Loucy (cell line): ENCODE data around the gene RAD51B.

Experiments
- EZH2phosphoT487 ChIP-seq: fragments of 200-600 bp; IDR thresholded peaks from 2 replicates; pipeline ENCODE4 v1.6.1; 2018; ENCODE audit warnings: antibody characterized with exemption, mild to moderate bottlenecking, moderate library complexity, borderline replicate concordance
- TF ChIP-seq, protein P1 (sequence below): fragments of 200-600 bp; sonication (generic); conservative IDR thresholded peaks from 2 replicates; pipeline ENCODE4 v1.5.1; 2014; ENCODE audit warnings: mild to moderate bottlenecking, antibody characterized with exemption, low read length

DNA sequence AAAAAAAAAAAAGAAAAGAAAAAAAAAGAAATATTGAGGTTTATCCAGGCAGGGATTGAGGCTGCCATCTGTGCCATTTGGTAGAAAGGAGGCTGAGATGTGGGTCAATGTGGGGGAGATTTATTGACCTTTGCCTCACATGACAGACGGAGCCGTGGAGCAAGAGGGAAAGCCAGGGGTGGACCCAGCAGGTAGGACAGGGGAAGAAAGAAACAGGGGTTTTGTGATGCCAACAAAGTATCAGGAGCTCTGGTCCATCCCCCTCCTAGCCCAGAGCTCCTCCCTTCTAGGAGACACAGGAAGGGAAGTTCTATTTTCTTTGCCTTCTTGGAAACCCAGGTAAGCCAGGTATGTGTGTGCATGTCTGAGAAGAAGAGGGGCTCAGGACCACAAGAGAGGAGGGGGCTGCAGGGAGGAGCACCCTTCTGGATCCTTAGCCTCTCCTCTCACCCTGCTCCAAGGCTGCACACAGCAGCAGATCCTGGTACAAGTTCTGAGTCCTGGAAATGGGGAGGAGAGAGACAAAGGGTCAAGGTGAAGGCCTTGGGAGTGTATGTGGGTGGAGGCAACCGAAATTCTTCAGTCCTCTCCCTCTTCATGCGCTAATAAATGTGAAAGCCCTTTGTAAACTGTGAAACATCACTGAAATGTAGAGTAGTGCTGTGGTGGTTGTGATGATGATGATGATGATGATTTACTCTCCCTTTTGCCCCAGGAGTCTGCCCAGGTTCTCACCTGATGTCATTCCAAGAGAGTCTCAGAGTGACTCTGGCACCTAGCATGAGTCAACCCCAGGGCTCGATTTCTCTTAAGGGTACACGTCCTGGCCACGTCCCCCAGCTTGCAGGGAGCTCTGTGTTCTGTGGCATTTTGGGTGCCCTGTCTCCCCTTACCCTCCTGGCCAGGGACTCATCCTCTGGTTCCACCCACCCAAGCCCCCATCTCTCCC lies 947.0 kb downstream of the RAD51B start:
- no peak for TF ChIP-seq EZH2phosphoT487
- TF ChIP-seq, protein P1, sequence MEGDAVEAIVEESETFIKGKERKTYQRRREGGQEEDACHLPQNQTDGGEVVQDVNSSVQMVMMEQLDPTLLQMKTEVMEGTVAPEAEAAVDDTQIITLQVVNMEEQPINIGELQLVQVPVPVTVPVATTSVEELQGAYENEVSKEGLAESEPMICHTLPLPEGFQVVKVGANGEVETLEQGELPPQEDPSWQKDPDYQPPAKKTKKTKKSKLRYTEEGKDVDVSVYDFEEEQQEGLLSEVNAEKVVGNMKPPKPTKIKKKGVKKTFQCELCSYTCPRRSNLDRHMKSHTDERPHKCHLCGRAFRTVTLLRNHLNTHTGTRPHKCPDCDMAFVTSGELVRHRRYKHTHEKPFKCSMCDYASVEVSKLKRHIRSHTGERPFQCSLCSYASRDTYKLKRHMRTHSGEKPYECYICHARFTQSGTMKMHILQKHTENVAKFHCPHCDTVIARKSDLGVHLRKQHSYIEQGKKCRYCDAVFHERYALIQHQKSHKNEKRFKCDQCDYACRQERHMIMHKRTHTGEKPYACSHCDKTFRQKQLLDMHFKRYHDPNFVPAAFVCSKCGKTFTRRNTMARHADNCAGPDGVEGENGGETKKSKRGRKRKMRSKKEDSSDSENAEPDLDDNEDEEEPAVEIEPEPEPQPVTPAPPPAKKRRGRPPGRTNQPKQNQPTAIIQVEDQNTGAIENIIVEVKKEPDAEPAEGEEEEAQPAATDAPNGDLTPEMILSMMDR: no peak
